GM10248 (cell line): Measurements from ENCODE around the gene EXOSC2.

Source experiments
- CTCF ChIA-PET: fragments of 300-600 bp; sonication (Branson Sonifier 250); formaldehyde crosslinking; extraction: SDS; loops from one replicate; lab custom pipeline; 2021; ENCODE audit warnings: antibody characterized with exemption; lab: Yijun Ruan, JAX
- POLR2A ChIA-PET: fragments of 350-650 bp; sonication (Branson Sonifier 250); formaldehyde crosslinking; extraction: SDS; loops from one replicate; lab custom pipeline; 2020; ENCODE audit warnings: antibody characterized with exemption; lab: Yijun Ruan, JAX
- DNase-seq: peaks from one replicate; pipeline ENCODE4 v3.0.0; 2012; ENCODE audit errors: extremely low spot score
- TF ChIP-seq, protein P1 (sequence below): IDR thresholded peaks from 2 replicates; pipeline ENCODE4 v1.5.1; 2012; ENCODE audit warnings: mild to moderate bottlenecking, low read depth; ENCODE audit errors: extremely low read depth, missing control alignments, control extremely low read depth

The EXOSC2 gene

DNA sequence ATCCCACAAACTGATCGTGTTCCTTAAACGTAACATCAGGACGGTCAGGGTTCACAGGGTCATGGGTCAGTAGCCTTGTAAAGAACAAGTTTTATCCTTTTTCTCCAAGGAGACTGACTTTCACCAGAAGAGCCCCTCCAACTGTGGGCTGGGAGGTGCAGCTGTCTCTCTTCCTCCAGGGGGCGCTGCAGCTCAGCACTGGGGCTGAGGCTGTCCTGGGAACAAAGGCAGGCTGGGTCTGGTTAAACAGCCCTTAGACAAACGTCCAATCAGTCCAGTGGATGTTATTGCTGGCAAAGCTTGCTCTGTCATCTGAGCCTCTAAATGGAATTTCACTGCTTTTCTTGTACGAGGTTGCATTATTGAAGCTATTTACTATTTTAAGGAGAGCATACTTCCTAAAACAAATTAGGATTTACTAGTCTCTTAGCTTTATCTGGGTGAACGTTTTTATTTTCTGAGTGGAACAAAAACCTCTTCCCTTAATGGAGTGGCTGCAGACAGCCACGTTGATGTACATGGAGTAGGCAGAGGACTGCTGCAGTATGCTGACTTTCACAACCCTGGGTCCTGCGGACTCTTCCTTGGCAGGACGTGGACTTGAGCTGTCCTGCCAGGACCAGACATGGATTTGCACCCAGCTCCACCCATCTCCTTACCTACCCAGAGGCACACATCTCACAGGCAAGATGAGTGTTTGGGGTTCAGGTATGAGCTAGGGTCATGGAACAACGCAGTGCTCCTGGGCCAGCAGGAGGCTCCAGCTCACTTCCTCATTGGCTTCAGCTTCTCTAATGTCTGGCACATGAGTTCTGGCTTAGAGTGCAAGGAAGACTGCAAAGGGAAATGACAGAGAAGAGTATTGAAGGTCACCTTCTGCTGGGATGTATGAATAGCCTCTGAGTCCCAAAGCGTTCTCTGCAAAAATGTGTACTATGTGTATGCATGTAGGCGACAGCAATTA lies 7.8 kb downstream of the EXOSC2 start:
- ChIA-PET POLR2A (interaction anchor here (0.9 kb wide), 1 partner anchor 9 kb away, joined by 3 read pairs; no protein-coding TSS in a partner anchor), CTCF (interaction anchor here (0.7 to 15.1 kb wide), 51 partner anchors 8 to 357 kb away, joined by 3 to 318 read pairs (median 4); partner anchors contain the start of genes ABL1, EXOSC2 and FUBP3)
- DNase-seq, result peak; percentile 56
- TF ChIP-seq, protein P1, sequence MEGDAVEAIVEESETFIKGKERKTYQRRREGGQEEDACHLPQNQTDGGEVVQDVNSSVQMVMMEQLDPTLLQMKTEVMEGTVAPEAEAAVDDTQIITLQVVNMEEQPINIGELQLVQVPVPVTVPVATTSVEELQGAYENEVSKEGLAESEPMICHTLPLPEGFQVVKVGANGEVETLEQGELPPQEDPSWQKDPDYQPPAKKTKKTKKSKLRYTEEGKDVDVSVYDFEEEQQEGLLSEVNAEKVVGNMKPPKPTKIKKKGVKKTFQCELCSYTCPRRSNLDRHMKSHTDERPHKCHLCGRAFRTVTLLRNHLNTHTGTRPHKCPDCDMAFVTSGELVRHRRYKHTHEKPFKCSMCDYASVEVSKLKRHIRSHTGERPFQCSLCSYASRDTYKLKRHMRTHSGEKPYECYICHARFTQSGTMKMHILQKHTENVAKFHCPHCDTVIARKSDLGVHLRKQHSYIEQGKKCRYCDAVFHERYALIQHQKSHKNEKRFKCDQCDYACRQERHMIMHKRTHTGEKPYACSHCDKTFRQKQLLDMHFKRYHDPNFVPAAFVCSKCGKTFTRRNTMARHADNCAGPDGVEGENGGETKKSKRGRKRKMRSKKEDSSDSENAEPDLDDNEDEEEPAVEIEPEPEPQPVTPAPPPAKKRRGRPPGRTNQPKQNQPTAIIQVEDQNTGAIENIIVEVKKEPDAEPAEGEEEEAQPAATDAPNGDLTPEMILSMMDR, result peak; percentile 81

DNA sequence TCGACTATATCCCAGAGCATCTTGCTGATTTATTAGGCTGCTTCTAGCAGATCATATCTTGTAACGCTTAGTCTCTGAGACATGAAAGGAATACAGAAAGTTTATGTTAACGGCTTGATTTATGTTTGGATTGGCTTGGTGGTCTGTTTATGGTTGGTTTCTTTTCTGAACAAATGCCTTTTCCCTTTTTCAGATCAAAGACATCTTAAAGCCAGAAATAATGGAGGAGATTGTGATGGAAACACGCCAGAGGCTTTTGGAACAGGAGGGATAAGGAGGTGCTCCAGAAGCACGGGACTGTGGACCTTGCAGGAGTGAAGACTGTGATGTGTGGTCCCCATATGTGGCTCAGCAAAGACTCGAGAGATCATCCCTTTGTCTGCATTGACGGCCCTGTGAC lies 9.9 kb downstream of the EXOSC2 start:
- TF ChIP-seq, protein P1, result no peak
- ChIA-PET POLR2A (interaction anchor here (1.7 kb wide), 1 partner anchor 10 kb away, joined by 5 read pairs; the partner anchor contains the start of gene EXOSC2), CTCF (interaction anchor here (1.3 to 15.1 kb wide), 3 partner anchors 13 to 295 kb away, joined by 3 to 318 read pairs (median 26); no protein-coding TSS in a partner anchor)
- no peak for DNase-seq

DNA sequence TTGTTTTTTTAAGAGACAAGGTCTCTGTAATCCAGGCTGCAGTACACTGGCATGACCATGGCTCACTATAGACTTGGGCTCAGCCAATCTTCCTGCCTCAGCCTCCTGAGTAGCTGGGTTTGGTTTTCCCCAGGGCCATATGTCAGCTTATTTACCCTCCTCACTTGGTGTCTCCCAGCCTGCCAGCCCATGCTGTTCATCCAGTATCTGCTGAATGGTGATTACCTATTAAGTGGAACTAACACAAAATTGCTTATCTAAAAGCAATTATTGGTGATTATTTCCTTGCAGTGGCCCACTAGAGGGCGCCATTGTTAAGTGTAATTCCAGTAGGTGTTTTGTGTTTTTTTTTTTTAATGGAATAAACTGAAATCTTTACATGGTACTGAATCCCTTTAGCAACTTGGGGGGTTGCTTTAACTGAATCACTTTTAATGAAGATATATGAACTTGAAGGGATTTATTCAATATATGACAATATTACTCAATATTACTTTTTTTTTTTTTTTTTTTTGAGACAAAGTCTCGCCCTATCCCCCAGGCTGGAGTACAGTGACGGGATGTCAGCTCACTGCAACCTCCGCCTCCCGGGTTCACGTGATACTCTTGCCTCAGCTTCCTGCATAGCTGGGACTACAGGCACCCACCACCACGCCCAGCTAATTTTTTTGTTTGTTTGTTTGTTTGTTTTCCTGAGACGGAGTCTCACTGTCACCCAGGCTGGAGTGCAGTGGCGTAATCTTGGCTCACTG lies 13.8 kb downstream of the EXOSC2 start:
- TF ChIP-seq, protein P1, result peak; percentile 75
- ChIA-PET POLR2A (interaction anchor here (0.6 kb wide), 1 partner anchor 370 kb away, joined by 4 read pairs; no protein-coding TSS in a partner anchor), CTCF (interaction anchor here (0.8 to 15.1 kb wide), 30 partner anchors 8 to 473 kb away, joined by 3 to 318 read pairs (median 4); partner anchors contain the start of gene EXOSC2)
- DNase-seq, result peak; percentile 43

DNA sequence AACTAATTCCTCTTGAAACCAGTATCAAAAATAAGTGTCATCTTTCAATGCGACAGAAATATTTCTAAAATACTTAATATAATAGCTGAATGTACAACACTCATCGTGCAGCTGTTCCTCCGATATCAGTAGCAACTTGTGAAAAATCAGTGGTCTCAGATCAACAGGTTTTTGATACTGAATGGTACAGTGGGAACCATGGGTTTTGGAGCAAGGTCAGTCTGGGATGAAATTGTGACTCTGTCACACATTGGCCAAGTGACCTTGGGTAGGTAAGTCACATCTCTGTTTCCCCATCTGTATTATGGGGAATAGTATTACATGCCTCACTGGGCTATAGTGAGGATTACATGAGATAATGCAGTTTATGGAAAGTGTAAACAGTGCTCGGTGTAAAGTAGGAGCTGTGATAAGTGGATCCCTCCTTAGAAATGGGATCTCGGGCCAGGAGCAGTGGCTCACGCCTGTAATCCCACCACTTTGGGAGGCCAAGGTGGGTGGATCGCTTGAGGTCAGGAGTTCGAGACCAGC lies 17.3 kb downstream of the EXOSC2 start:
- TF ChIP-seq, protein P1, result no peak
- CTCF ChIA-PET, result interaction anchor here (0.8 to 15.1 kb wide), 8 partner anchors 11 to 336 kb away, joined by 3 to 318 read pairs (median 4); no protein-coding TSS in a partner anchor
- POLR2A ChIA-PET, result interaction anchor here (1.2 kb wide), 1 partner anchor 9 kb away, joined by 3 read pairs; no protein-coding TSS in a partner anchor
- DNase-seq, result no peak

DNA sequence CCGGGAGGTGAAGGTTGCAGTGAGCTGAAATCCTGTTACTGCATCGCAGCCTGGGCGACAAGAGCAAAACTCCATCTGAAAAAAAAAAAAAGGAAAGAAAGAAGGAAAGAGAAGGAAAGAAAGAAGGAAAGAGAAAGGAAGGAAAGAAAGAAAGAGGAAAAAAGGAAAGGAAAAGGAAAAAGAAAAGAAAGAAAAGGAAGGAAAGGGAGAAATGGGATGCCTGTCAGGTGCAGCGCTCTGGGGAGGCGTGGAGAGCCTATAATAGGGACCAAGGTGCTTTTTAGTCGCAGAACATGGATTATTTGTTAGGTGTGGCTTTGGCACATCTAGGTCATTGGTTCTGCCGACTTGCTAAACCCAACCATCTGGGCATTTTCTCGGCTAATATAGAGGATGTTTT lies 17.9 kb downstream of the EXOSC2 start:
- POLR2A ChIA-PET, result no interaction called here
- TF ChIP-seq, protein P1, result no peak
- DNase-seq, result no peak
- CTCF ChIA-PET, result interaction anchor here (0.8 to 15.1 kb wide), 5 partner anchors 12 to 335 kb away, joined by 3 to 318 read pairs (median 4); no protein-coding TSS in a partner anchor
